ENCODE results near the gene SYNGR1.

Gene SYNGR1

DNA sequence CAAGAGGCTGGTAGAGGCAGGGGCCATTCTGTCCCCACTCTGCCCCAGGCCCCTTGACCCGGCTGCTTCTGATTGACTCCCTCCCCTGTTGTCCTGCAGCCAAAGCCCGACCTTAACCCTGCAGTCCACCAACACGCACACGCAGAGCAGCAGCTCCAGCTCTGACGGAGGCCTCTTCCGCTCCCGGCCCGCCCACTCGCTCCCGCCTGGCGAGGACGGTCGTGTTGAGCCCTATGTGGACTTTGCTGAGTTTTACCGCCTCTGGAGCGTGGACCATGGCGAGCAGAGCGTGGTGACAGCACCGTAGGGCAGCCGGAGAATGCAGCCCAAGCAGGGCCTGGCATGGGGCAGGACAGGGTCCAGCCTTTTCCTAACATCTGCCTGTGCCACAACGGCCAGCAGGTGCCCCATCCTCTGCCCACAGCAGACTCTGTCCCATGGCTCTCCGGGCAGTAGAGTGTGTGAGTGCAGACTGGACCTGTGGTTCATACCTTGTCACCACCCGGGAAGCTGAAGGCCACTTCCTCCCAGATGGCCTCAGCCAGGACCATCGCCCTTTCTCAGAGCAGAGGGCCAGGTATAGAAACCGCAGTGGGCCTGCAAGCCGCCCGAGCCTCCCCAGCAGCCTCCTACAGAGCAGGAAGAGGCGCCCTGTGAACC lies 80.3 kb downstream of the SYNGR1 start:
- no peak for DNase-seq (ENCODE audit: low read depth in 2 of 2)

DNA sequence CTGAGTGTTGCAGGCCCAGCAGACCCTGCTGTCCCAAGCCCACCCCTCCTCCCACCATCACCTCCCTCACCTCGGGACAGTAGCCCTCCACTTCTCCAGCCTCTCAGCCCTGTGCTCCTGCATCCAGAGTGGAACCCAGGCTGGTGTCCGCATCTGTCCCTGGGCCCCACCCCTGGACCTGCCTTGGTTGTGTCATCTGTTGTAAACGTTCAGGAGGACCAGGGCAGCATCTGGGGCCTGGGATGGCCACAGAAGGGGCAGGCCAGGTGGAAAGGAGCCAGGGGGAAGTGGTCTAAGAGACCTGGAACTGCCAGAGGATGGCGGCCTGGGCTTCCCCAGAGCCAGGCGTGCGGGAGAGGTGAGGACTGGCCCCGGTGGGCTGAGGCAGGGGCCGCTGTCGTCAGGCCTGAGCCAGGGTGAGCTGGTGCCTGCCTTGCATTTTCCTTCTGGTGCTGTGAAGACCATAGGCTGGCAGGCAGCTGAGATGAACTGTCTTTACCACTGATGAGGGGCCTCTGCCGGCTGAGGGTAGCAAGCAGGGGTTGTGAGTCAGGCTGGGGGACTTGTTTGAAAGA lies 80.9 kb downstream of the SYNGR1 start:
- no peak for DNase-seq (ENCODE audit: low read depth in 2 of 2)

DNA sequence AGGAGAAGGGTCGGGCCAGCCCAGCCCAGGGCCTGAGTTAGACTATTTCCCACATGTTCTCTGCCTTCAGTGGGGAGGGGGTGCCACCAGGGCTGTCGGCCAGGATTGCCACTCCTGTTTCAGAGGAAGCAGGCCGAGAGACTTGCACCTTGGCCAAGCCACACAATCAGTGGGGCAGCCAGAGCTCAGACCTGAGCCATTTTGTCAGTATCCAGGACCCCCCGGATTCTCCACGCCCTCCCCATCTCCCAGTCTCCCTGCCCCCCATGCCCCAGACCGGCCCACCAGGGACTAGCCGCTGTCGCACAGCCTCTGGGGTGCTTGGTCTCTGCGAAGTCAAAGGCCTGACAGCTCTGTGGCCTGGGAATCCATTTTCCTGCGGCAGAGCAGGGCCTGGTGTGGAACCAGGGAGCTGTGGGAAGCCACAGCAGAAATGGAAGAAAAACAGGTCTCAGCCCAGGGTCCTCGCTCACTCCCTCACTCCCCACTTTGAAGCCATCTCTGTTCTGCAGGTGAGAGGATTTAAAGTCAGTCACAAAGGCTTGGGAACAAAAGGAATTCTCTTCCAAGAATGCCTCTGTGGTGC lies 81.5 kb downstream of the SYNGR1 start:
- DNase-seq (ENCODE audit: low read depth in 2 of 2), result no peak

DNA sequence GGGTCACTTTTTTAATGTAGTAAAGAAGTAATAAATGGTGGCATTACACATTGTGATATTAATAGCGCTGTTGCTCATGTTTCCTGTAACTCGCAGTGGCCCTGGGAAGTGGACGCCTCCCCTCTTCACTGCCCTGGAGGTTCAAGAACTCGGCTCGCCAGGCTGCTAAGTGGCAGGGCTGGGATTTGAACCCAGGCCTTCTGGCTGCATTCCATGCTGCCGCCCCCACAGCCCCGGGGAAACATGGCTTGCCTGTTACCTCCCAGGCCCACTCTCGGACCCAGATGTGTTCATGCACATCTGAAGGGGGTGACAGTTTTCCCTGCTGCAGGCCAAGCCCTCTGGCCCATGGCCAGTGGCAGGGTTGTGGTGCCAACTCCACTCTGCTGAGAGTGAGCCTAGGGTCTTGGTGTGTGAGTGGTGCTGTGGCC lies 82.0 kb downstream of the SYNGR1 start:
- no peak for DNase-seq (ENCODE audit: low read depth in 2 of 2)

DNA sequence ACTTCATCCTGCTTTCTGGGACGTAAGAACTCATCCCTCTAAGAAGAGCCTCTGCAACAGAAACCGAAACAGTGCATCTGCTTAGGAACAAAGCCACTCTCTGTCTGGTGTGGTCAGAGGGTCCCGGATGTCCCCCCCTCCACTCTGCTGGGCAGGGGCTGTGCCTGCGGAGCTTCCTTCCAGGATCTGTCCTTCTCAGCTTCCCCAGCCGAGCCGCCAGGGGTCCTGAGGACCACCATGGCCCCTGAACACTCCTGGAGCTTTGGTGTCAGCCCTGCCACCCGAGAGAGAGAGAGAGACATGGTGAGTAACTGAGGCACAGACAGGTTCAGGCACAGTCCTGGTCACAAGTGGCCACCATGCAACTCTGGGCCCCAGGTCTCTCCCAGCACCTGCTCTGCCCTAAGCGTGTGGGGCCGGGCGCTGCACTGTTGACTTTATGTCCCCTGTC lies 82.6 kb downstream of the SYNGR1 start:
- DNase-seq (ENCODE audit: low read depth in 2 of 2), result no peak

DNA sequence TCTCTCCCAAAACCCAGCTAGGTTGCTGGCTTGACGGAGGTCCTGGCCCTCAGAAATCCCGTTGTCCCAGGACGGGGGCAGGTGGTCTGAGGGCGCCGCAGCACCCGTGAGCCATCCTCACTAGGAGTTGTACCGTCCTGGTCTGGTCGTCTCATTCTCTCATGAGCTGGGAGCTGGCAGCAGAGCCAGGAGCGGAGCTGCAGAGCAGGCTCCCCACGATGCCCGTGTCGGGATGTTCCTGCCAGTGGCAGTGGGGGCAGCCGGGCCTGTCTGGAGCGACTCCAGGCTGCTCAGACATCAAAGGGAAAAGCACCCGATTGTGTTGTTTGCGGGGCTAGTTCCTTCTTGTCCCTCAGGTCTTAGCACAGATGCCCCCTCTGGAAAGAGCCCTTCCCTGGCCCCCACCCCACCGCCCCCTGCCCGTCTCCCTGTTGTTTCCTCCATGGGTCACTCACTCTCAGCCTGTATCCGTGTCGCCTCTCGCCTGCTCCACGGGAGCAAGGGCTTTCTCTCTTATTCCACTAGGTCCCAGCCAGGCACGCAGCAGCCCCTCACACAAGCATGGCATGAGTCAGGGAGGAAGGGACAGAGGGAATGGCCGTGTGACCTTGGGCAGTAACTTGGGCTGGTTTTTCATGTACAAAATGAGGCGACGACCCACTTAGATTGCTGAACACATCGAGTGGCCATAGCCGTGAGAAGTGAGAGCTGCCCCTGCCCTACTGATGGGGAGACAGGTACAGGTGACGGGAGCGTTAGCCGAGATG lies 83.9 kb downstream of the SYNGR1 start:
- DNase-seq (ENCODE audit: low read depth in 2 of 2), result no peak

DNA sequence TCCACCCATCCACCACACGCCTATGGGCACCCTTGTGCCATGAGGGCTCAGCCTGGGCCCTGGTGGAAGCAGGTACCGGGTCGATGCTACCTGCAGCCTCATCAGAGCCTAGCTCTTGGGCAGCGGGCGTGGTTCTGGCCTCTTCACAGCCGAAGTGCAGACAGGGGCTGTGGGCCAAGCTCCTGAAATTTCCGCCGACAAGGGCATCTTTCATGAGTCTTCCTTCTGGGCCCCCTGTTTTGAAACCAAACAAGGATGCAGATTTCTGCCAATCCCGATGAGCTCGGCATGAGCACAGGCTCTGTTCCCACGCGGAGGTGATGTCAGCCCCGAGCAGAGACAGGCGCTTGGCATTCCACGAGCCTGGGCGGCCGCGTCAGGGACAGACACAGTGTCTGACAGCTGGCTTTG lies 84.5 kb downstream of the SYNGR1 start:
- no peak for DNase-seq (ENCODE audit: low read depth in 2 of 2)

DNA sequence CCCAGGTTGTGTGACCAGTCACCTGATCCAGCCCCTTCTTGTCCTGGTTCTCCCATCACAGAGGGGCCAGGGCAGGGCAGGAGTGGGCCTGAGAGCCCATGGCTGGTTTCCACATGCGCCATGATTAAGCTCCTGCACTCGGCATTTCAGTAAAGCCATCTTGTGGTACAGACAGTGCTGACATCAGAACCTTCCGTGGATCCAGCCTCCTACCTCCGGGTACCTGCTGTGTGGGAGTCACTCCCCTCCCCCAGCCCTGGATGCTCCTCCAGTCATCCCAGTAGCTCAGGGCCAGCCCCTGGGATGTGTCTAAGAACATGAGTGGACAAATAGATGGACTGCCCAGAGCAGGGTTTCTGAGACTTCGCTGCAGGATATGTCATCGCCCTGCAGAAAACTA lies 84.9 kb downstream of the SYNGR1 start:
- no peak for DNase-seq (ENCODE audit: low read depth in 2 of 2)

All from stimulated activated CD8-positive, alpha-beta memory T cell treated with anti-CD3 and anti-CD28 coated beads, Interleukin-2, amount 100 ng/mL, for 48 hours (primary cell).